ENCODE results near the gene OPHN1.

GRCh38 chrX:68376373-68376772, 56.9 kb downstream of the OPHN1 start:
- no peak for TF ChIP-seq CTCF (IDR thresholded peaks at IDR 0.05; ENCODE audit: poor library complexity)
- no peak for TF ChIP-seq EZH2 (IDR thresholded peaks at IDR 0.05; ENCODE audit: borderline replicate concordance)

All from hepatocyte (in vitro differentiated cells).